Measurements from ENCODE around the gene KIAA1549. TPM values are rescaled to one million over a fixed set of nuclear protein-coding genes. Genes with fewer than 3 reads are reported as not detected.

Gene KIAA1549
- total and polyA plus RNA-seq, 10 of the 15 experiments (the other 5 are each of a cell fraction or from before 2014, with no cell fraction given), result 0.02 to 0.82 (median 0.22) TPM

DNA sequence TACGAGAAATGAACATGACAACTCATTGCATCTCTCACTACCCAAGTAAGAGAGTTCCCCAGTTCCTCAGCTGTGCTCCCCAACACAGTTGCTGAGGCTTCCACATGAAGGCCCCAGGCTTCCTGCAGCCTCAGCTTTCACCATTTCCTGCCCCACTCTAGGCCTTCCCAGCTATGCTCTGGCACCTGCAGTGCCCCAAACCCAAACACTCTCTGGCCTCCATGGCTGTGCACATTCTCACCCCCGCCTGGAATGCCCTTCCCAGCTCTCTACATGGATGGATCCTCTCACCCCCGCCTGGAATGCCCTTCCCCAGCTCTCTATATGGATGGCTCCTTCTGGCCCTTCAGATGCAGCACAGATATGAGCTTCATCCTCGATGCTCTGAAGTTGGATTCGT, 61.3 kb downstream of the KIAA1549 start:
- RAD21 ChIA-PET (ENCODE audit: unreplicated experiment), result no interaction called here
- H3K4me3 ChIP-seq, result no peak overlapping the region
- no peaks in the 10 kb centered on the region for H3K9me3 ChIP-seq (replicated peaks; ENCODE audit: control insufficient read depth, insufficient read depth, low read length)
- no peak overlapping the region for H2AFZ ChIP-seq (ENCODE audit: control insufficient read depth, low read depth, low read length)
- no peak for DNase-seq (ENCODE audit: low read depth, low spot score)
- no peak overlapping the region for H3K4me2 ChIP-seq (ENCODE audit: control insufficient read depth, insufficient read depth)
- no TSS peak for BruUV-seq (replicated peaks)
- H3K4me1 ChIP-seq (ENCODE audit: control insufficient read depth, insufficient read depth, low read length), result no peaks in the 10 kb centered on the region
- FAIRE-seq, result no peak
- 18% methylated on average over 5 of the region's 5 CpGs for WGBS (ENCODE audit: insufficient coverage, insufficient replicate concordance, low lambda C conversion rate, missing lambda C conversion rate)
- CTCF ChIA-PET, result interaction anchor here (1.1 kb wide), 1 partner anchor 33 kb away, joined by 4 read pairs; no protein-coding TSS in a partner anchor
- SMC1A ChIA-PET (ENCODE audit: uncharacterized antibody, unreplicated experiment), result interaction anchor here (1.2 kb wide), 1 partner anchor 34 kb away, joined by 5 read pairs; no protein-coding TSS in a partner anchor
- no peaks in the 10 kb centered on the region for H4K20me1 ChIP-seq (ENCODE audit: control insufficient read depth, insufficient read depth)
- H3K9ac ChIP-seq (ENCODE audit: control insufficient read depth, insufficient read depth, low read length), result no peak overlapping the region
- H3K27me3 ChIP-seq (replicated peaks in 1 of 2; ENCODE audit: control insufficient read depth in 2 of 2, insufficient read depth in 2 of 2, low read length in 1 of 2), result peaks cover 0 to 3% of the 10 kb centered on the region in 2 experiments; a peak in 1 of 4 replicates
- intact Hi-C loops (cut with micrococcal nuclease; ENCODE audit: unreplicated experiment), result no loop called here
- POLR2A ChIA-PET, result no interaction called here
- H3K36me3 ChIP-seq (ENCODE audit: control insufficient read depth in 2 of 2, insufficient read depth in 2 of 2, low read length in 1 of 2), result no peaks in the 10 kb centered on the region
- TF ChIP-seq TCF12 (IDR thresholded peaks at IDR 0.05; ENCODE audit: low read depth, low read length) (no peak), JUND (IDR thresholded peaks at IDR 0.05; ENCODE audit: low read depth, low read length) (no peak), TCF3 (IDR thresholded peaks at IDR 0.05; ENCODE audit: borderline replicate concordance, insufficient read depth, low read depth, low read length) (no peak), HDAC6 (IDR thresholded peaks at IDR 0.05; ENCODE audit: unreplicated experiment) (no peak), NKRF (conservative IDR thresholded peaks at IDR 0.05) (no peak), RFX5 (IDR thresholded peaks at IDR 0.05; ENCODE audit: low read depth, low read length) (no peak), POLR2AphosphoS5 (IDR thresholded peaks at IDR 0.05; ENCODE audit: low read length) (no peak), RAD51 (IDR thresholded peaks at IDR 0.05) (no peak), YY1 (IDR thresholded peaks at IDR 0.05; ENCODE audit: low read depth, low read length) (no peak), CEBPB (IDR thresholded peaks at IDR 0.05; ENCODE audit: borderline replicate concordance in 1 of 2, low read depth in 2 of 2, low read length in 2 of 2) (no peak), POLR2AphosphoS2 (IDR thresholded peaks at IDR 0.05; ENCODE audit: low read depth, low read length) (no peak), CREB1 (IDR thresholded peaks at IDR 0.05; ENCODE audit: low read depth) (no peak), BCL11A (IDR thresholded peaks at IDR 0.05; ENCODE audit: low read depth, low read length) (no peak), SRF (IDR thresholded peaks at IDR 0.05; ENCODE audit: low read depth in 2 of 2, low read length in 2 of 2) (no peak)
- TF ChIP-seq, protein P1, sequence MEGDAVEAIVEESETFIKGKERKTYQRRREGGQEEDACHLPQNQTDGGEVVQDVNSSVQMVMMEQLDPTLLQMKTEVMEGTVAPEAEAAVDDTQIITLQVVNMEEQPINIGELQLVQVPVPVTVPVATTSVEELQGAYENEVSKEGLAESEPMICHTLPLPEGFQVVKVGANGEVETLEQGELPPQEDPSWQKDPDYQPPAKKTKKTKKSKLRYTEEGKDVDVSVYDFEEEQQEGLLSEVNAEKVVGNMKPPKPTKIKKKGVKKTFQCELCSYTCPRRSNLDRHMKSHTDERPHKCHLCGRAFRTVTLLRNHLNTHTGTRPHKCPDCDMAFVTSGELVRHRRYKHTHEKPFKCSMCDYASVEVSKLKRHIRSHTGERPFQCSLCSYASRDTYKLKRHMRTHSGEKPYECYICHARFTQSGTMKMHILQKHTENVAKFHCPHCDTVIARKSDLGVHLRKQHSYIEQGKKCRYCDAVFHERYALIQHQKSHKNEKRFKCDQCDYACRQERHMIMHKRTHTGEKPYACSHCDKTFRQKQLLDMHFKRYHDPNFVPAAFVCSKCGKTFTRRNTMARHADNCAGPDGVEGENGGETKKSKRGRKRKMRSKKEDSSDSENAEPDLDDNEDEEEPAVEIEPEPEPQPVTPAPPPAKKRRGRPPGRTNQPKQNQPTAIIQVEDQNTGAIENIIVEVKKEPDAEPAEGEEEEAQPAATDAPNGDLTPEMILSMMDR (IDR thresholded peaks at IDR 0.05 in 2 of 3, conservative IDR thresholded peaks at IDR 0.05 in 1 of 3; ENCODE audit: control insufficient read depth in 2 of 3, extremely low read depth in 1 of 3, insufficient read depth in 1 of 3, low read depth in 3 of 3, low read length in 3 of 3), result no peak
- ATAC-seq, result no peak
- no peaks in the 10 kb centered on the region for H3K79me2 ChIP-seq (ENCODE audit: control insufficient read depth, insufficient read depth, low read length)
- H3K27ac ChIP-seq (ENCODE audit: control insufficient read depth, insufficient read depth), result no peak overlapping the region
- in situ Hi-C loops (cut with MboI), result no loop called here
